Measurements from ENCODE around the gene FKRP.
A peak's percentile ranks its signal among the peaks of the same experiment; 100 is the strongest.

FKRP gene

GRCh38 chr19:46726971-46727501, 18.8 kb upstream of the FKRP start:
- no peak for DNase-seq (ENCODE audit: low read depth)
- Histone ChIP-seq H3K27me3 (replicated peaks; ENCODE audit: control insufficient read depth, insufficient read depth, low read length) (no peaks in the 10 kb centered on the region), H3K9ac (ENCODE audit: low read length) (no peak overlapping the region), H3K4me3 (ENCODE audit: low read length) (no peak overlapping the region), H3K9me3 (ENCODE audit: control insufficient read depth, low read length) (no peaks in the 10 kb centered on the region), H3K36me3 (ENCODE audit: control insufficient read depth, insufficient read depth, low read length, severe bottlenecking) (peaks cover 85% of the 10 kb centered on the region), H3K4me1 (ENCODE audit: control insufficient read depth, insufficient read depth, low read length) (peaks cover 8% of the 10 kb centered on the region)

GRCh38 chr19:46727757-46728156, 18.1 kb upstream of the FKRP start:
- Histone ChIP-seq H3K27me3 (replicated peaks; ENCODE audit: control insufficient read depth, insufficient read depth, low read length) (no peaks in the 10 kb centered on the region), H3K4me3 (ENCODE audit: low read length) (no peak overlapping the region), H3K9ac (ENCODE audit: low read length) (no peak overlapping the region), H3K36me3 (ENCODE audit: control insufficient read depth, insufficient read depth, low read length, severe bottlenecking) (peaks cover 85% of the 10 kb centered on the region), H3K4me1 (ENCODE audit: control insufficient read depth, insufficient read depth, low read length) (peaks cover 8% of the 10 kb centered on the region), H3K9me3 (ENCODE audit: control insufficient read depth, low read length) (no peaks in the 10 kb centered on the region)
- DNase-seq (ENCODE audit: low read depth) = no peak

GRCh38 chr19:46728208-46728607, 17.6 kb upstream of the FKRP start:
- Histone ChIP-seq H3K9me3 (ENCODE audit: control insufficient read depth, low read length) (no peaks in the 10 kb centered on the region), H3K27me3 (replicated peaks; ENCODE audit: control insufficient read depth, insufficient read depth, low read length) (no peaks in the 10 kb centered on the region), H3K4me1 (ENCODE audit: control insufficient read depth, insufficient read depth, low read length) (peaks cover 8% of the 10 kb centered on the region), H3K36me3 (ENCODE audit: control insufficient read depth, insufficient read depth, low read length, severe bottlenecking) (peaks cover 86% of the 10 kb centered on the region), H3K4me3 (ENCODE audit: low read length) (no peak overlapping the region), H3K9ac (ENCODE audit: low read length) (no peak overlapping the region)
- DNase-seq (ENCODE audit: low read depth) = no peak

GRCh38 chr19:46728693-46729339, 17.0 kb upstream of the FKRP start:
- Histone ChIP-seq H3K4me3 (ENCODE audit: low read length) (no peak overlapping the region), H3K36me3 (ENCODE audit: control insufficient read depth, insufficient read depth, low read length, severe bottlenecking) (peaks cover 86% of the 10 kb centered on the region), H3K4me1 (ENCODE audit: control insufficient read depth, insufficient read depth, low read length) (peaks cover 8% of the 10 kb centered on the region), H3K27me3 (replicated peaks; ENCODE audit: control insufficient read depth, insufficient read depth, low read length) (no peaks in the 10 kb centered on the region), H3K9ac (ENCODE audit: low read length) (no peak overlapping the region), H3K9me3 (ENCODE audit: control insufficient read depth, low read length) (no peaks in the 10 kb centered on the region)
- DNase-seq (ENCODE audit: low read depth) = peak; percentile 80

- Histone ChIP-seq H3K27me3 (replicated peaks; ENCODE audit: control insufficient read depth, insufficient read depth, low read length) (no peaks in the 10 kb centered on the region), H3K4me3 (ENCODE audit: low read length) (no peak overlapping the region), H3K9me3 (ENCODE audit: control insufficient read depth, low read length) (no peaks in the 10 kb centered on the region), H3K9ac (ENCODE audit: low read length) (no peak overlapping the region), H3K4me1 (ENCODE audit: control insufficient read depth, insufficient read depth, low read length) (peaks cover 8% of the 10 kb centered on the region), H3K36me3 (ENCODE audit: control insufficient read depth, insufficient read depth, low read length, severe bottlenecking) (peaks cover 84% of the 10 kb centered on the region)
- DNase-seq (ENCODE audit: low read depth) = no peak
Observed at GRCh38 chr19:46729696-46730095, 16.2 kb upstream of the FKRP start.

GRCh38 chr19:46730187-46730586, 15.7 kb upstream of the FKRP start:
- no peak overlapping the region for H3K4me3 ChIP-seq (ENCODE audit: low read length)
- H3K9ac ChIP-seq (ENCODE audit: low read length) = no peak overlapping the region
- H3K9me3 ChIP-seq (ENCODE audit: control insufficient read depth, low read length) = no peaks in the 10 kb centered on the region
- H3K27me3 ChIP-seq (replicated peaks; ENCODE audit: control insufficient read depth, insufficient read depth, low read length) = no peaks in the 10 kb centered on the region
- no peak for DNase-seq (ENCODE audit: low read depth)
- H3K4me1 ChIP-seq (ENCODE audit: control insufficient read depth, insufficient read depth, low read length) = peaks cover 8% of the 10 kb centered on the region
- H3K36me3 ChIP-seq (ENCODE audit: control insufficient read depth, insufficient read depth, low read length, severe bottlenecking) = peaks cover 80% of the 10 kb centered on the region

- Histone ChIP-seq H3K9ac (ENCODE audit: low read length) (no peak overlapping the region), H3K4me1 (ENCODE audit: control insufficient read depth, insufficient read depth, low read length) (peaks cover 8% of the 10 kb centered on the region), H3K36me3 (ENCODE audit: control insufficient read depth, insufficient read depth, low read length, severe bottlenecking) (peaks cover 78% of the 10 kb centered on the region), H3K9me3 (ENCODE audit: control insufficient read depth, low read length) (no peaks in the 10 kb centered on the region), H3K4me3 (ENCODE audit: low read length) (no peak overlapping the region), H3K27me3 (replicated peaks; ENCODE audit: control insufficient read depth, insufficient read depth, low read length) (no peaks in the 10 kb centered on the region)
- no peak for DNase-seq (ENCODE audit: low read depth)
Observed at GRCh38 chr19:46730595-46730994, 15.3 kb upstream of the FKRP start.

- H3K4me3 ChIP-seq (ENCODE audit: low read length) = no peak overlapping the region
- no peaks in the 10 kb centered on the region for H3K9me3 ChIP-seq (ENCODE audit: control insufficient read depth, low read length)
- H3K9ac ChIP-seq (ENCODE audit: low read length) = no peak overlapping the region
- peaks cover 8% of the 10 kb centered on the region for H3K4me1 ChIP-seq (ENCODE audit: control insufficient read depth, insufficient read depth, low read length)
- peaks cover 73% of the 10 kb centered on the region for H3K36me3 ChIP-seq (ENCODE audit: control insufficient read depth, insufficient read depth, low read length, severe bottlenecking)
- DNase-seq (ENCODE audit: low read depth) = peak; percentile 80
- H3K27me3 ChIP-seq (replicated peaks; ENCODE audit: control insufficient read depth, insufficient read depth, low read length) = no peaks in the 10 kb centered on the region
Observed at GRCh38 chr19:46731007-46731501, 14.8 kb upstream of the FKRP start.

GRCh38 chr19:46731584-46731983, 14.3 kb upstream of the FKRP start:
- H3K4me3 ChIP-seq (ENCODE audit: low read length) = no peak overlapping the region
- no peak for DNase-seq (ENCODE audit: low read depth)

GRCh38 chr19:46732172-46732938, 13.5 kb upstream of the FKRP start:
- Histone ChIP-seq H3K4me3 (ENCODE audit: low read length) (no peak overlapping the region), H3K27me3 (replicated peaks; ENCODE audit: control insufficient read depth, insufficient read depth, low read length) (no peaks in the 10 kb centered on the region), H3K36me3 (ENCODE audit: control insufficient read depth, insufficient read depth, low read length, severe bottlenecking) (peaks cover 68% of the 10 kb centered on the region), H3K9me3 (ENCODE audit: control insufficient read depth, low read length) (no peaks in the 10 kb centered on the region), H3K9ac (ENCODE audit: low read length) (no peak overlapping the region), H3K4me1 (ENCODE audit: control insufficient read depth, insufficient read depth, low read length) (peaks cover 13% of the 10 kb centered on the region)
- no peak for DNase-seq (ENCODE audit: low read depth)

More at GRCh38 chr19:46731584-46731983, 14.3 kb upstream of the FKRP start:
- Histone ChIP-seq H3K27me3 (replicated peaks; ENCODE audit: control insufficient read depth, insufficient read depth, low read length) (no peaks in the 10 kb centered on the region), H3K9ac (ENCODE audit: low read length) (no peak overlapping the region), H3K4me1 (ENCODE audit: control insufficient read depth, insufficient read depth, low read length) (peaks cover 9% of the 10 kb centered on the region), H3K36me3 (ENCODE audit: control insufficient read depth, insufficient read depth, low read length, severe bottlenecking) (peaks cover 69% of the 10 kb centered on the region), H3K9me3 (ENCODE audit: control insufficient read depth, low read length) (no peaks in the 10 kb centered on the region)

- no peaks in the 10 kb centered on the region for H3K27me3 ChIP-seq (replicated peaks; ENCODE audit: control insufficient read depth, insufficient read depth, low read length)
- peaks cover 67% of the 10 kb centered on the region for H3K36me3 ChIP-seq (ENCODE audit: control insufficient read depth, insufficient read depth, low read length, severe bottlenecking)
- no peak overlapping the region for H3K4me3 ChIP-seq (ENCODE audit: low read length)
- no peak overlapping the region for H3K9ac ChIP-seq (ENCODE audit: low read length)
- H3K4me1 ChIP-seq (ENCODE audit: control insufficient read depth, insufficient read depth, low read length) = peaks cover 13% of the 10 kb centered on the region
- DNase-seq (ENCODE audit: low read depth) = no peak
- no peaks in the 10 kb centered on the region for H3K9me3 ChIP-seq (ENCODE audit: control insufficient read depth, low read length)
Observed at GRCh38 chr19:46732966-46733689, 12.7 kb upstream of the FKRP start.
